Fibroblast of skin of right quadriceps (primary cell): Measurements from ENCODE around the gene KPNA1.

Source experiments
- DNase-seq: peaks from one replicate; pipeline ENCODE4 v3.0.0-alpha.2; 2013

Gene KPNA1

GRCh38 chr3:122414391-122414790 is 100.3 kb downstream of the KPNA1 start:
- no peak for DNase-seq

- DNase-seq: no peak
Observed at GRCh38 chr3:122410639-122411038, 104.1 kb downstream of the KPNA1 start.

- no peak for DNase-seq
Observed at GRCh38 chr3:122410111-122410510, 104.6 kb downstream of the KPNA1 start.

- no peak for DNase-seq
Observed at GRCh38 chr3:122409446-122409845, 105.3 kb downstream of the KPNA1 start.

GRCh38 chr3:122407946-122408345 is 106.8 kb downstream of the KPNA1 start:
- DNase-seq: no peak

DNA sequence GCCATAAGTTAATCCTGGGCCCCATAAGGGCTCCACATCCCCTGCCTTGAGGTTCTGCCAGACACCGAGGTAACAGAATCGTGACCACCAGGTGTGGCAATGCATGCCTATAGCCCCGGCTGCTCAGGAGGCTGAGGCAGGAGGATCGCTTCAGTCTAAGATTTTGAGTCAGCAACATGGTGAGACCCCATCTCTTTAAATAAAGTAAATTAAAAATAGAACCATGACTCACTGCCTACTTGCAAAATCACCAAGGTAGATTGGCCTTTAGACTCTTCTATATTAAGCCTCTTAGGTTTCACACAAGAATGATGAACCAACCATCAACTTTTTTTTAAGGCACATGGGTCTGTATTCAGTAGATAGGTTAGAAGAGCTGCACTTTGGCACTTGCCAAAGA is 108.5 kb downstream of the KPNA1 start:
- no peak for DNase-seq

DNA sequence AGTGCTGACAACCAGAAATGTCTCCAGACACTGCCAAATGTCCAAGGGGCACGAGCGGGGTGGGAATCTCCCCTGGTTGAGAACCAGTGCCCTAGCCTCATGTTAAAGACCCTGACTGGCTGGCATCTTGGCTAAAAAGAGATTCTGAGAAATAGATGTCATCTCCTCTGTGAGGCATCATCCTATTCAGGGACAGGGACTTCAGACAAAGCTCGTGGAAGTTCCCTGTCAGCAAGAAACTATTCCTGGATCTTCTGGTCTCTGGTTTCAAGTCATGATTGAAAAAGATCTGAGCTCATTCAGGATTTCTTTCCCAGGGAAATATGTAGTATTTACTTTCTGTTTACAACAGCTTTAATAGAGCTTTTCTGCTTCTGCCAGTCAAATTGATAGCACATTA is 109.7 kb downstream of the KPNA1 start:
- no peak for DNase-seq

DNA sequence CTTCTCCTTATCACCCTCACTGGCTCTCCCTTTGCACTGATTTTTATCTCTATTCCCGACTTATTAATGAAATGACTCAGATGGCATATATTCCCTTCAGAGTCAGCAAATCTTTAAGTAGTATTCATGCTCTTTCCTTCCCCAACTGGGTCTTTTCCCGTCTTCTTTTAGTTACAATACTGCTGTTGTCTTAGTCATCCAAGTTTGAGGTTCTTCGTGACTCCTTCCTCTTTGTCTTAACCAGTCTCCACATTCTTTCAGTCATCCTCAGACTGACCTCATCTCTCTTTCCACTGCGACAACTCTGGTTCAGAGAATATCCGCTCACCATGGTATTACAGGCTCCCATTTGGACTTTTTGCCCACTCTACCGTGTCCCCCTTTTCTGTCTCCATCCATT is 111.2 kb downstream of the KPNA1 start:
- peak; percentile 55 for DNase-seq

- DNase-seq: no peak
Observed at GRCh38 chr3:122398920-122399319, 115.8 kb downstream of the KPNA1 start.

- no peak for DNase-seq
Observed at GRCh38 chr3:122397201-122397600, 117.5 kb downstream of the KPNA1 start.

GRCh38 chr3:122396511-122396910 is 118.2 kb downstream of the KPNA1 start:
- no peak for DNase-seq

- no peak for DNase-seq
Observed at GRCh38 chr3:122395582-122395981, 119.2 kb downstream of the KPNA1 start.

DNA sequence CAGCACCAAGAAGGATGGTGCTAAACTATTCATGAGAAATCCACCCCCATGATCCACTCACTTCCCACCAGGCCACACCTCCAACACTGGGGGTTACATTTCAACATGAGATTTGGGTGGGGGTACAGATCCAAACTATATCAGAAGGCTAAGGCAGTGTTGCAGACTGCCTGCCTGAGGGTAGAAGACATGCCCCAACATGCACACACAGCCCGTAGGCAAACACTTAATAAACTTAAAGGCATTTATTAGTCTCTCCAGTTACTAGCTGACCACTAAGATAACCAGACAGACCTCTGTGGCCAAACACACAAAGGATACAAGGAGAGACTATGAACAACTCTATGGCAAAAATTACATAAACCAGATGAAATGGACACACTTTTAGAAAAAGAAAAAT is 120.6 kb downstream of the KPNA1 start:
- no peak for DNase-seq

DNA sequence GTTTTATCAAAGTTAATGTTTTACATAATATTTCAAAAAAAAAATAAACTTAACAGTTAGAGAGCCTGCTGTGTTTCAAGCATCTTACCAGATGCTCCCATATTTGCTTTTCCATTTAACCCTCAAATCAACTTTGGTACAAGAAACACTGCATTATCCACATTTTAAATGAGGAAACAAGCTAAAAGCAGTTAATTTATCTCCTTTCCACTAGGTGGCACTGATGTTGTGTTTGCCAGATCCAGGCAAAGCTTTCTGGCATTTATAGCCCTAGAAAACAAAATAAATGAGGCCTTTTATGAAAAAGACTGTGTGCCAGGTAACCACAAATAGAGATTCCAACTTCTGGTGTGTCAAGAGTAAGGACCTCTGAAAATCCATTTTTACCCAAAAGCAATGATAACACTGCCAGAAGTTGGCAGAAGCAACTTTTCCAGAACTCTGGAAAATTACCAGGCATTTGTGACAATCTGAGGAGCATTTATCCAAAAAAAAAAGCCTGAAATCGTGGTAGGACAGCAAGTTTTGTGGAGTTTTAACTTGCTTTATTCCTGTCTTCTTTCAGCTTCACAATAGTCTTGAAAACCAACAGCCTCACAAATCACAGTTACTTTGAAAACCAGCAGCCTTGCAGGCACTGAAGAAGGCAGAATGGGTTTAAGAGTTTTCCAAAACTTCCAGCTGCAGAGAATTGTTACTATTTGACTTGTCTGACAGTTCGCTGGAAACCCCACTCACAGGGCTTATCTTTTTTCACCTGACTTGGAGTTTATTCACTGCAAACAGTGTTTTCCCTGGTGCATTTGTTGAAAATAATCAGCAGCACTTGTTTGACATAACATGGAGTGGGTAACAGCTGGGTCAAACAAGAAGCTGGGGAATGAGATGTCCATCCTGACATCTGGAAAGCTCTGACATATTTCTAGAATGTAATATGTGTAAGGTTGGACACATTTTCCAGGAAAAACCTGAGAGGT is 121.6 kb downstream of the KPNA1 start:
- DNase-seq: peak; percentile 47

DNA sequence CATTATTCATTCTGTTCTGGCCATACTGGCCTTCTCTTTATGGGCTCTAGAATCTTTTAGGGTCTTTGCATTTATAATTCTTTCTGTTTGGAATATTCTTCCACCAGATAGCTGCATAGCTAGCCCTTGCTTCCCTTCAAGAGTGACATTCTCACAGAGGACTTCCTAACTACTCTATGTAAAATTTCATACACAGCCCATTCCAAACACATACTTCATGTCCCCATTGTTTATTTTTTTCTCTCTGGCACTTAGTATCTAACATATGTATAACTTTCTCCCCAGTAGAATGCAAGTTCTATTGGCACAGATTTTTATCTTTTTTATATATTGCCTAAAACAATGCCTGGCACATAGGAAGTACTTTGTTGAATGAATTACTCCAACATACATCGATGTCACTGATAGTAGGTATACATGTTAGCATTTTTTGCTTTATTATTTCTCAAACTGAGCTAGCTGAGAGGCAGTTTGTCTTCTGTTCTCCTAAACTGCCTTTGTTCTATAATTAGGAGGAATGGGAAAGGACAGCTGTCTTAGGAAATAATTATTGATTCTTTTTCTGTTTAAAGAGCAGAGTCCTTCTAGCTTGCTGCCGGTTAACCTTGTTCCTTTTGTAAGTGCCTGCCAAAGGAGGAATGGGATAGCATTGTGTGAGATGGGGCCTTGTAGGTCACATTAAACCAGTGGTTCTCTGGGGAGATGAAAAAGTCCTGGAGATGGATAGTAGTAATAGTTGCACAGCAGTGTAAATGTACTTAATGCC is 122.9 kb downstream of the KPNA1 start:
- DNase-seq: no peak

GRCh38 chr3:122390665-122391064 is 124.1 kb downstream of the KPNA1 start:
- no peak for DNase-seq

DNA sequence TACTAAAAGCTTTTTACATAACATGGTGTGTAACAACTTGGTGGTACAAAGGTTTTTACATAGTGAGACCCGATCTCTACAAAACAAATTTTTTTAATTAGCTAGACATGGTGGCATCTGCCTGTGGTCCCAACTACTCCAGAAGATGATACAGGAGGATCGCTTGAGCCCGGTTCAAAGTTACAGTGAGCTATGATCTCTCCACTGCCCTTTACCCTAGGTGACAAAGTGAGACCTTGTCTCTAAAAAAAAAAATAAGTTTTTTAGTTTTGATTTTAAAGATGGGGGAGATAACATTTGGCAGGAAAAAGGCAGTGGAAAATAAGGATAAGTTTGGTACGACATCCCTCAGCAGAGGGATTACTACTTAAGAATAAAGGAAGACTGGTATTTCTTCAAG is 124.8 kb downstream of the KPNA1 start:
- no peak for DNase-seq

DNA sequence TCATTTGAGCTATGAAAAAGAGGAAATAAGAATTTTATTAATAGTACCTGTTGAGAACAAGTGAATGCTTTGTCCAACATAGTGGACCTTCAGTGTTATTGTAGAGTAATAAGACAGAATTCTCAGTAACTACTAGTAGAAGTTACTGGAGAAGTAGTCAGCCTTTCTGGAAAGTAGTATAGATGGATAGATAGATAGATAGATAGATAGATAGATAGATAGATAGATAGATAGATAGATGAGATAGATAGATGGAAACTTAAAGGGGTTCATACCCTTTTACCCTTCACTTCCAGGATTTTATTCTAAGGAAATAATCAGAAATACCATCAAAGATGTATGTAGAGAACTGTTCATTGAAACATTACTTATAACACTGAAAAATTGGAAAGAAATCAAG is 125.5 kb downstream of the KPNA1 start:
- no peak for DNase-seq

DNA sequence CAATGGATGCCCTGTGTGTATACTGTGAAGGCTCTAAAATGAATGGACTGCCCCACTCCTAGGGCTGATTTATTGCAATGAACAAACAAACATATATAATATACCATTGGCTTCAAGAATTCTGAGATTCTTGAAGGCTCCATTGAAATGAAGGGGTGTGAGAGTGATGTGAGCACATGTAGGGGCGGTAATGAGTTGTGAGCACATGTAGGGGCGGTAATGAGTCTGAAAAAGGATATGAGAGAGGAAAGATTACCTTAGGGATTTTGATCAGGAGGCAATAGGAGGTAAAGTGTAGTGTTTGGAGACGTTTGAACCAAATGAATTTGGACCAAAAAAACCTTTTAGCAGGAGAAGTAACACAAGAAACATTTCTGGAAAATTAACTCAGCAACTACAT is 127.0 kb downstream of the KPNA1 start:
- no peak for DNase-seq

- DNase-seq: peak; percentile 90
Observed at GRCh38 chr3:122383771-122384697, 130.7 kb downstream of the KPNA1 start, which contains the start of gene FAM162A. FAM162A (plus strand) TSS chr3:122384182; CDS start chr3:122384266, 84 bp downstream.

DNA sequence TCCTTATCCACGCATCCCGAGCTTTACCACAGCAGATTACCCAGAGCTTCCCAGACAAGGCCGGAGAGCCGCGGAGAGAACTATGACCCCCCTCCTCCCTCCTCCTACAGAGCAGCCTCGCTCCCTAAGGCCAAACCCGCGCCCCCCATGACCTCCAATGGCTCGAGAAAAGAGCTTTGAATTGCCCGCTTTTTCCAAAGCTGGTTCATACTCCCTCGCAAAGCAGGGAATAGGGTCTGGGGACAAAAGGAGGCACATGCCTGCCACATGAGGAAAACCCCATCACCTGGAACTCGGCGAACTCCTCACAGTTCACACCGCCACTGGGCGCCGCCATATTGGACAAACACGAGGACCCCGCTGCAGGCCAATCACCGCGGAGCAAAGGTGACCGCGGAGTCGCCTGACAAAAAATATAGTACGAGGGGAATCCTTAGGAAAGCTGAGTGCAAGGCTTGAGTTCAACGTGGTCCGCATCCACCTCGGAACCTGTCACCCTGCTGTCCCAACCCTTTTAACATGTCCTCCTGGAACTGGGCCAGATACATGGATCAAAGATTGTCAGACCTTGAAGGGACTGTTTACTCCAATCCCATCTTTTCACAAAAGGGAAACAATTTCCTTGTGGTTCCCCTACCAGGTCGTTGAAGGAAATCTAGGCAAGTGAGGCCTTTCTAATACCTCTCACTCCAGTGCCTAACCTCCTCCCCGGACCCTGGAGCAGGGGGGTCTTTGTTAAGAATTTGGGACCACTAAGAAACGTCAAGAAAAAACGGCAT is 131.7 kb downstream of the KPNA1 start, which contains the start of gene MIX23:
Gene MIX23, minus strand, starts transcription at position 344 of the 779 bp plus-strand sequence. Its CDS starts 7 bp downstream, at position 337.
- peak; percentile 86 for DNase-seq

DNA sequence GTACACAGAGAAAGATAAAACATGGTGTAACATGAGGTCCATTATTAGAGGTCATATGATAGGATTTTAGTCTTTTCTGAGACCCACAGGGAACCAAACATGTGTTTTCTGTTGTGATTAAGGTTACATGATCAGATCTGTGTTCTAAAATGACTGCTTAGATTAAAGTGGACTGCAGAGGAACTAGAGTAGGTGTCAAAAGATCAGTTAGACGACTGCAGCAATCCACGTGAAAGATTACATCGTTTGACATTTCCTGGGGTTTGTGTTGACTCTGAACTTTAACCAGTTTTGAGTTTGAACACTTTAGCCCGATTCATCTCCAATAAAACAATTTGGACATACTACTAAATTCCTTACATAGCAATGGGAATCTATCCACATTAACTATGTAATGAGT is 136.8 kb downstream of the KPNA1 start:
- DNase-seq: no peak
